ENCODE data around the gene ANKRD34A.
"Not testable (repeated sequence)": the region's sequence is repeated elsewhere in the genome, so short reads cannot be mapped to it uniquely, and the experiment has no call there.

The ANKRD34A gene

DNA sequence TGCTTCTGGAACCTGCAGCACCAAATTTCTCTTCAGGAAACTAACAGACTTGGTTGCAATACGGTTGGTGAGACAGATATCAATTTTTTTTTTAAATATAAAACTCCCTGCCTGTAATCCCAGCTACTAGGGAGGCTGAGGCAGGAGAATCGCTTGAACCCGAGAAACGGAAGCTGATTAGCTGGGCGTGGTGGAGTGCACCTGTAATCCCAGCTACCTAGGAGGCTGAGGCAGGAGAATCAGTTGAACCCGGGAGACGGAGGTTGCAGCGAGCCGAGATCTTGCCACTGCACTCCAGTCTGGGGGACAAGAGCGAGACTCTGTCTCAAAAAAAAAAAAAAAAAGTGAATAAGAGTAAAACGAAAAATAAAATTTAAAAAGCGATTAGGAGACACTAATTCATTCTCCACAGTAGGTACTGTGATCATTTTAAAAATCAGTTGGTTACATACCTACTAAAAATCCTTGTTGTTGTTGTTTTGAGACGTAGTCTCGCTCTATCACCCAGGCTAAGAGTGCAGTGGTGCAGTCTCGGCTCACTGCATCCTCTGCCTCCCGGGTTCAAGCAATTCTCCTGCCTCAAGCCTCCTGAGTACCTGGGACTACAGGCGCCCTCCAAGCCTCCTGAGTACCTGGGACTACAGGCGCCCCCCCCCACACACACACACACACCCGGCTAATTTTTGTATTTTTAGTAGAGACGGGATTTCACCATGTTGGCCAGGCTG is 36.3 kb downstream of the ANKRD34A start:
- Histone ChIP-seq H3K4me1 (ENCODE audit: control insufficient read depth in 1 of 2, insufficient read depth in 1 of 2, low read depth in 1 of 2, low read length in 1 of 2) (peaks cover 37 to 38% of the 10 kb centered on the region in 2 experiments), H3K4me3 (ENCODE audit: low read depth in 1 of 2, low read length in 1 of 2) (peak overlapping the region; percentile 67 to 95), H3K9me3 (no peaks in the 10 kb centered on the region), H3K27me3 (no peaks in the 10 kb centered on the region), H3K36me3 (peaks cover 13% of the 10 kb centered on the region), H3K27ac (peak overlapping the region; percentile 95)
- TF ChIP-seq, protein P1, sequence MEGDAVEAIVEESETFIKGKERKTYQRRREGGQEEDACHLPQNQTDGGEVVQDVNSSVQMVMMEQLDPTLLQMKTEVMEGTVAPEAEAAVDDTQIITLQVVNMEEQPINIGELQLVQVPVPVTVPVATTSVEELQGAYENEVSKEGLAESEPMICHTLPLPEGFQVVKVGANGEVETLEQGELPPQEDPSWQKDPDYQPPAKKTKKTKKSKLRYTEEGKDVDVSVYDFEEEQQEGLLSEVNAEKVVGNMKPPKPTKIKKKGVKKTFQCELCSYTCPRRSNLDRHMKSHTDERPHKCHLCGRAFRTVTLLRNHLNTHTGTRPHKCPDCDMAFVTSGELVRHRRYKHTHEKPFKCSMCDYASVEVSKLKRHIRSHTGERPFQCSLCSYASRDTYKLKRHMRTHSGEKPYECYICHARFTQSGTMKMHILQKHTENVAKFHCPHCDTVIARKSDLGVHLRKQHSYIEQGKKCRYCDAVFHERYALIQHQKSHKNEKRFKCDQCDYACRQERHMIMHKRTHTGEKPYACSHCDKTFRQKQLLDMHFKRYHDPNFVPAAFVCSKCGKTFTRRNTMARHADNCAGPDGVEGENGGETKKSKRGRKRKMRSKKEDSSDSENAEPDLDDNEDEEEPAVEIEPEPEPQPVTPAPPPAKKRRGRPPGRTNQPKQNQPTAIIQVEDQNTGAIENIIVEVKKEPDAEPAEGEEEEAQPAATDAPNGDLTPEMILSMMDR (IDR thresholded peaks at IDR 0.05), result no peak

GRCh38 chr1:145927063-145927886 is 37.1 kb downstream of the ANKRD34A start, which contains the start of gene RBM8A:
Gene RBM8A, minus strand, starts transcription at chr1:145927484. Its CDS starts 58 bp downstream, at chr1:145927426.
- no peaks in the 10 kb centered on the region for H3K27me3 ChIP-seq
- no peaks in the 10 kb centered on the region for H3K9me3 ChIP-seq
- peaks cover 37 to 38% of the 10 kb centered on the region in 2 experiments for H3K4me1 ChIP-seq (ENCODE audit: control insufficient read depth in 1 of 2, insufficient read depth in 1 of 2, low read depth in 1 of 2, low read length in 1 of 2)
- peak within 1 kb of the TSS; percentile 95 for H3K27ac ChIP-seq
- H3K36me3 ChIP-seq, result peaks cover 13% of the 10 kb centered on the region
- peak within 1 kb of the TSS; percentile 67 to 95 for H3K4me3 ChIP-seq (ENCODE audit: low read depth in 1 of 2, low read length in 1 of 2)
- TF ChIP-seq, protein P1 (IDR thresholded peaks at IDR 0.05), result peak; percentile 62

DNA sequence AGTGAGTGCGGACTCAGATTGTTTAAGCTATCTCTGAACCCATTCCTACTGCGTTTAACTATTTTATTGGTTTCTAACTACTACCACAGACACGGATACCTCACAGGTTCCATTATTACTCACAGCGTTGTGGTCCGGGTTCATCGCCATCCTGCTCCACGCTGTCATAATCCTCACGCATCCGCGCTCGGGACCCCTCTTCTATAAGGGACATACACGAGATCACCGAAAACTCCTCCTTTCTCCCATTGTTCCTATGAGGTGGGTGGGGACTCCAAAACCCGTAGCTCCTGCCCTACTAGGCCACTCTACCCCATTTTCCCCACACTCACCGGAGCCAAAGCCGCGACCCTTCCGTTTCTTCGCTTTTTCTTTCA is 37.7 kb downstream of the ANKRD34A start:
- Histone ChIP-seq H3K36me3 (peaks cover 13% of the 10 kb centered on the region), H3K4me3 (ENCODE audit: low read depth in 1 of 2, low read length in 1 of 2) (peak overlapping the region; percentile 67 to 95), H3K27me3 (no peaks in the 10 kb centered on the region), H3K9me3 (no peaks in the 10 kb centered on the region), H3K27ac (peak overlapping the region; percentile 95), H3K4me1 (ENCODE audit: control insufficient read depth in 1 of 2, insufficient read depth in 1 of 2, low read depth in 1 of 2, low read length in 1 of 2) (peaks cover 40 to 42% of the 10 kb centered on the region in 2 experiments)
- TF ChIP-seq, protein P1 (IDR thresholded peaks at IDR 0.05), result no peak

DNA sequence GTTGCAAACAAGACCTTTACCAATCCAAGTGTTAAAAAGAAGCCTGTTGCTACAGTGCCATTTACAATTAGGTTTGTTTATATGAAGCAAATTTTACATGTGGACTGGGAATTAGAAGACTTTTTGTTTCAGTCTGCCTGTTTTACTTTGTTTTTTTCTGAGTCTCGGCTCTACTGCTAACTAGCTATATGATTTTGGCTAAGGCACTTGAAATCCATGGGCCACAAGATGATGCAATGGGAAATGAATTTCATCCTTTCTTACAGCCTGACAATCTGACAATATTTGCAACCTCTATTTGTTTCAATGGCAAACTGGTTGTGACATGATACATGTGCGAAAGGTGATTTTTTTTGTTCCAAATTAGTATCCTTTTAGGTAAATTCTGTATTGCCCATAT is 42.1 kb downstream of the ANKRD34A start:
- Histone ChIP-seq H3K27ac (peak overlapping the region; percentile 67), H3K27me3 (no peaks in the 10 kb centered on the region), H3K9me3 (no peaks in the 10 kb centered on the region), H3K36me3 (peaks cover 13% of the 10 kb centered on the region), H3K4me3 (ENCODE audit: low read depth in 1 of 2, low read length in 1 of 2) (no peak overlapping the region), H3K4me1 (ENCODE audit: control insufficient read depth in 1 of 2, insufficient read depth in 1 of 2, low read depth in 1 of 2, low read length in 1 of 2) (peaks cover 60 to 66% of the 10 kb centered on the region in 2 experiments)
- TF ChIP-seq, protein P1 (IDR thresholded peaks at IDR 0.05), result no peak

DNA sequence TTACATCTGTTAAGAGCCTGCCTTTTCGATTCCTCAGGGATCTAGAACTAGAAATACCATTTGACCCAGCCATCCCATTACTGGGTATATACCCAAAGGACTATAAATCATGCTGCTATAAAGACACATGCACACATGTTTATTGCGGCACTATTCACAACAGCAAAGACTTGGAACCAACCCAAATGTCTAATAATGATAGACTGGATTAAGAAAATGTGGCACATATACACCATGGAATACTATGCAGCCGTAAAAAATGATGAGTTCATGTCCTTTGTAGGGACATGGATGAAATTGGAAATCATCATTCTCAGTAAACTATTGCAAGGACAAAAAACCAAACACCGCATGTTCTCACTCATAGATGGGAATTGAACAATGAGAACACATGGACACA is 44.1 kb downstream of the ANKRD34A start:
- H3K9me3 ChIP-seq; H3K27me3 ChIP-seq; H3K27ac ChIP-seq; H3K4me3 ChIP-seq (ENCODE audit: low read depth in 1 of 2, low read length in 1 of 2): not testable (repeated sequence)
- Histone ChIP-seq H3K36me3 (peaks cover 10% of the 10 kb centered on the region), H3K4me1 (ENCODE audit: control insufficient read depth in 1 of 2, insufficient read depth in 1 of 2, low read depth in 1 of 2, low read length in 1 of 2) (peaks cover 47 to 53% of the 10 kb centered on the region in 2 experiments)

All from neutrophil (primary cell).